A549 (cell line): ENCODE data around the gene CSTF3.

ENCODE experiments used
- CBX8 ChIP-seq: fragments of 200-600 bp; sonication (generic); IDR thresholded peaks from 2 replicates; pipeline ENCODE4 v1.6.1; 2016
- CEBPB ChIP-seq, 2 experiments: fragments of >200 bp in 1 of 2; sonication (Bioruptor Twin) in 1 of 2; formaldehyde crosslinking in 1 of 2; IDR thresholded peaks; 2 replicates each; pipeline ENCODE4 v1.6.1; 2012 to 2016
- CHD2 ChIP-seq: fragments of 150-350 bp; IDR thresholded peaks from 2 replicates; pipeline ENCODE4 v1.6.1; 2014; ENCODE audit warnings: low read length; ENCODE audit not compliant: partially characterized antibody
- CTCF ChIP-seq: fragments of >200 bp; sonication (Bioruptor Twin); formaldehyde crosslinking; IDR thresholded peaks from 3 replicates; pipeline ENCODE4 v1.5.1; 2016
- KDM1A ChIP-seq: fragments of 200-600 bp; sonication (generic); IDR thresholded peaks from 2 replicates; pipeline ENCODE4 v1.6.1; 2016; ENCODE audit warnings: low read depth, mild to moderate bottlenecking
- POLR2A ChIP-seq: IDR thresholded peaks from 2 replicates; pipeline ENCODE4 v1.6.1; 2012; ENCODE audit warnings: mild to moderate bottlenecking, low read length
- POLR2AphosphoS2 ChIP-seq: conservative IDR thresholded peaks from 2 replicates; pipeline ENCODE4 v1.6.1; 2012; ENCODE audit warnings: low read length, improper control_type of control experiment, inconsistent platforms
- RNF2 ChIP-seq: fragments of 200-600 bp; sonication (generic); IDR thresholded peaks from 2 replicates; pipeline ENCODE4 v1.6.1; 2016; ENCODE audit warnings: low read depth, mild to moderate bottlenecking, antibody characterized with exemption, moderate library complexity, borderline replicate concordance
- TF ChIP-seq, protein P1 (sequence below): IDR thresholded peaks from 2 replicates; pipeline ENCODE4 v1.6.1; 2012

GRCh38 chr11:33178443-33179180, 17.3 kb upstream of the CSTF3 start:
- TF ChIP-seq CTCF (no peak), POLR2AphosphoS2 (no peak), CEBPB (IDR thresholded peaks at IDR 0.05) (no peak), POLR2A (no peak), KDM1A (no peak), CHD2 (no peak), RNF2 (no peak), CBX8 (no peak)
- TF ChIP-seq, protein P1, sequence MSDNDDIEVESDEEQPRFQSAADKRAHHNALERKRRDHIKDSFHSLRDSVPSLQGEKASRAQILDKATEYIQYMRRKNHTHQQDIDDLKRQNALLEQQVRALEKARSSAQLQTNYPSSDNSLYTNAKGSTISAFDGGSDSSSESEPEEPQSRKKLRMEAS: no peak
